A673 (cell line): ENCODE data around the gene TEX51. TPM values are rescaled to one million over a fixed set of nuclear protein-coding genes. Genes with fewer than 3 reads are reported as not detected.

Source experiments
- BruUV-seq: library from RNA; stranded (reverse); fragments of 400-500 nt; replicated peaks from 2 replicates; lab custom pipeline; 2021; lab: Mats Ljungman, UMichigan
- CTCF ChIA-PET: fragments of 300-600 bp; sonication (Branson Sonifier 250); formaldehyde crosslinking; loops from one replicate; lab custom pipeline; 2022; ENCODE audit warnings: antibody characterized with exemption; lab: Charles Lee
- POLR2A ChIA-PET: fragments of 300-600 bp; sonication (Branson Sonifier 250); formaldehyde crosslinking; loops from one replicate; lab custom pipeline; 2022; ENCODE audit warnings: antibody characterized with exemption; ENCODE audit not compliant: low non-redundant PET; lab: Charles Lee
- DNase-seq: peaks from one replicate; pipeline ENCODE4 v3.0.0-alpha.2; 2015; ENCODE audit warnings: low spot score
- H3K27ac ChIP-seq: fragments of 200-600 bp; sonication (generic); 2 replicates; pipeline ENCODE4 v1.5.1; 2016; ENCODE audit warnings: mixed run types, low read depth, mild to moderate bottlenecking, mixed read lengths, antibody characterized with exemption, low read length; ENCODE audit not compliant: poor library complexity, severe bottlenecking
- H3K27me3 ChIP-seq: fragments of 200-600 bp; sonication (generic); replicated peaks from 2 replicates; pipeline ENCODE4 v1.6.1; 2017; ENCODE audit warnings: mixed run types, low read depth, mild to moderate bottlenecking, mixed read lengths, antibody characterized with exemption, low read length; ENCODE audit not compliant: insufficient read depth, poor library complexity
- H3K36me3 ChIP-seq: fragments of 200-600 bp; sonication (generic); 2 replicates; pipeline ENCODE4 v1.6.1; 2016; ENCODE audit warnings: mixed run types, mild to moderate bottlenecking, mixed read lengths, antibody characterized with exemption, low read length; ENCODE audit not compliant: insufficient read depth, poor library complexity, severe bottlenecking
- H3K4me1 ChIP-seq: fragments of 200-600 bp; sonication (generic); 2 replicates; pipeline ENCODE4 v1.6.1; 2017; ENCODE audit warnings: mixed run types, mild to moderate bottlenecking, mixed read lengths, antibody characterized with exemption, low read length; ENCODE audit not compliant: insufficient read depth, poor library complexity, severe bottlenecking
- H3K4me3 ChIP-seq: fragments of 200-600 bp; sonication (generic); 2 replicates; pipeline ENCODE4 v1.5.1; 2016; ENCODE audit warnings: low read depth, mixed run types, mild to moderate bottlenecking, mixed read lengths, low read length; ENCODE audit not compliant: poor library complexity, severe bottlenecking
- H3K9me3 ChIP-seq: fragments of 200-600 bp; sonication (generic); 2 replicates; pipeline ENCODE4 v1.6.1; 2016; ENCODE audit warnings: mixed run types, low read depth, mild to moderate bottlenecking, mixed read lengths, antibody characterized with exemption, low read length; ENCODE audit not compliant: poor library complexity, severe bottlenecking
- EZH2 ChIP-seq: fragments of 200-600 bp; sonication (generic); IDR thresholded peaks from 2 replicates; pipeline ENCODE4 v1.6.1; 2017; ENCODE audit warnings: borderline replicate concordance, low read depth, mild to moderate bottlenecking, mixed read lengths, antibody characterized with exemption, low read length; ENCODE audit not compliant: poor library complexity, severe bottlenecking
- intact Hi-C: fragments of 100-400 bp; cut with micrococcal nuclease; formaldehyde crosslinking; loops from one replicate; pipeline ENCODE4 v1.10.0; 2022; ENCODE audit not compliant: unreplicated experiment
- total RNA-seq: library from RNA; stranded (reverse); gene quantifications from 2 replicates; pipeline ENCODE4 v1.2.3, GENCODE V29; 2021
- TF ChIP-seq, protein P1 (sequence below): fragments of 300-800, 200-600 bp; sonication (generic); conservative IDR thresholded peaks from 2 replicates; pipeline ENCODE4 v1.5.1; 2017; ENCODE audit warnings: low read depth, mild to moderate bottlenecking, antibody characterized with exemption, low read length, moderate library complexity, mixed read lengths

The TEX51 gene
- total RNA-seq, 1 experiment from 2014 or later, result not detected

DNA sequence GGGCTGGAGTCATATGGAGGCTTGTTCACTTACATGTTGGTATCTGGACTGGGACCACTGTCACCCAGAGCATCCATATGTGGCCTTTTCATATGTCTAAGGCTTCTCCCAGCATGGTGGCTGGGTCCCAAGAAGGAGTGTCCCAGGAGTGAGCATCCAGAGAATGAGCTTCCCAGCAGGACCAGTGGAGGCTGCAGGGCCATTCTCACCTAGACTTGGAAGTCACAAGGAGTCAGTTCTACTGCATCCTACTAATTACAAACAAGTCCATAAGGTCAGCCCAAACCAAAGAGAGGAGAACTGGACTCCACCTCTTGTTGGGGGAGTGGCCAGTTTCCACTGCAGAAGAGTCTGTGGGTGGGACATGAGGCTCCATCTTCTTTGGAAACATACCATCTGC, 5.1 kb upstream of the TEX51 start:
- no peak for TF ChIP-seq EZH2
- TF ChIP-seq, protein P1, sequence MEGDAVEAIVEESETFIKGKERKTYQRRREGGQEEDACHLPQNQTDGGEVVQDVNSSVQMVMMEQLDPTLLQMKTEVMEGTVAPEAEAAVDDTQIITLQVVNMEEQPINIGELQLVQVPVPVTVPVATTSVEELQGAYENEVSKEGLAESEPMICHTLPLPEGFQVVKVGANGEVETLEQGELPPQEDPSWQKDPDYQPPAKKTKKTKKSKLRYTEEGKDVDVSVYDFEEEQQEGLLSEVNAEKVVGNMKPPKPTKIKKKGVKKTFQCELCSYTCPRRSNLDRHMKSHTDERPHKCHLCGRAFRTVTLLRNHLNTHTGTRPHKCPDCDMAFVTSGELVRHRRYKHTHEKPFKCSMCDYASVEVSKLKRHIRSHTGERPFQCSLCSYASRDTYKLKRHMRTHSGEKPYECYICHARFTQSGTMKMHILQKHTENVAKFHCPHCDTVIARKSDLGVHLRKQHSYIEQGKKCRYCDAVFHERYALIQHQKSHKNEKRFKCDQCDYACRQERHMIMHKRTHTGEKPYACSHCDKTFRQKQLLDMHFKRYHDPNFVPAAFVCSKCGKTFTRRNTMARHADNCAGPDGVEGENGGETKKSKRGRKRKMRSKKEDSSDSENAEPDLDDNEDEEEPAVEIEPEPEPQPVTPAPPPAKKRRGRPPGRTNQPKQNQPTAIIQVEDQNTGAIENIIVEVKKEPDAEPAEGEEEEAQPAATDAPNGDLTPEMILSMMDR, result no peak
- Histone ChIP-seq H3K4me3 (no peak overlapping the region), H3K27me3 (no peaks in the 10 kb centered on the region), H3K4me1 (no peaks in the 10 kb centered on the region), H3K36me3 (no peaks in the 10 kb centered on the region), H3K27ac (no peak overlapping the region), H3K9me3 (no peaks in the 10 kb centered on the region)
- no TSS peak for BruUV-seq
- no peak for DNase-seq
- POLR2A ChIA-PET, result no interaction called here
- CTCF ChIA-PET, result no interaction called here
- intact Hi-C loops, result no loop called here

DNA sequence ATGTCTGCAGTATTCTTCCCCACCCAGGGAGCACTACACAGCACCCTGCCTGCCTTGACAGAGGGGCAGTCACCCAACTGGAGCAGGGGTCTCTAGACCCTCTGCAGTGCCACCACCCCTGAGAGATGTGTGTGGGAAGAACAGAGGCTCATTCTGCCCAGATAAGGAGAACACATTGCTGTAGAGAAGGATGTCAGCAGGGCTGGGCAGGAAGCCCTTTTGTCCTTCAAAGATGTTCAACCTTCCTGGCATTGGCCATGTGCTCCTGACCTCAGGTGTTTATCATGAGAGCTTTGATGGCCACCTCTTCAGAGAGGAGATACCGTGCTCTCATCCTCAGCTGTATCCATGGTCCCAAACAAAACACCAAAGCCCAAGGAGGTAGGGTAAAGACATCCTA, 4.6 kb upstream of the TEX51 start:
- no peaks in the 10 kb centered on the region for H3K27me3 ChIP-seq
- no peak overlapping the region for H3K4me3 ChIP-seq
- BruUV-seq, result no TSS peak
- no peaks in the 10 kb centered on the region for H3K9me3 ChIP-seq
- H3K4me1 ChIP-seq, result no peaks in the 10 kb centered on the region
- H3K27ac ChIP-seq, result no peak overlapping the region
- H3K36me3 ChIP-seq, result no peaks in the 10 kb centered on the region
- CTCF ChIA-PET, result no interaction called here
- intact Hi-C loops, result no loop called here
- no peak for DNase-seq
- POLR2A ChIA-PET, result no interaction called here
- no peak for TF ChIP-seq EZH2
- TF ChIP-seq, protein P1, result no peak

DNA sequence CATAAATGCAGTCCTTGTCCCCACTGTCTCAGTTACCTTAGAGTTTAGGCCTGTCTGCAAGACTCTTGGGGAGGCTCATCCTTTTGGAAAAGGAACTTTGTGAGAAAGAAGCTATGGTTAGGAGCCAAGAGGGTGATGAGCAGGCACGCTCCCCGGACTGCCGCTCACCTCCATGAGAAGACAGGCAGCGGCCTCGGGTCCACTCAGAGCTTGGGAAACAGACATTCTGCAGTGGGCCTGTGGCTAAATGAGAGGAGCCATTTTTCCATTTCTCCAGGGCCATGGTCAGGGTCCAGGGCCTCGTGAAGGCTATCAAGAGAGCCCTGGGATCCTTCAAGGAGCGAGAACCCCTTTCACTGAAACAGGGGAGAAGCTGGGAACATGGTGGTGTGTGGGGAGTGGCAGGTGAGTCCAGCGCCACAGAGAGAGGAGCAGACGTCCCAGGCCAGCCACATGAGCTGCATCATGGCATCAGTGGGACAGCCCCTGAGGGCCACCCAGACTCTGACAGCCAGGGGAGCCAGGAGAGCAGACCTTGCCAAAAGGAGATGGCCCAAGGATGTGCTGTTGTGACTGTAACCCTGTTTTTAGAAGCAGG, 4.0 kb upstream of the TEX51 start:
- intact Hi-C loops, result no loop called here
- H3K36me3 ChIP-seq, result no peaks in the 10 kb centered on the region
- H3K27ac ChIP-seq, result no peak overlapping the region
- no peak overlapping the region for H3K4me3 ChIP-seq
- H3K9me3 ChIP-seq, result no peaks in the 10 kb centered on the region
- no TSS peak for BruUV-seq
- ChIA-PET CTCF (no interaction called here), POLR2A (no interaction called here)
- no peaks in the 10 kb centered on the region for H3K4me1 ChIP-seq
- no peak for DNase-seq
- no peaks in the 10 kb centered on the region for H3K27me3 ChIP-seq
- TF ChIP-seq EZH2, result no peak
- TF ChIP-seq, protein P1, result no peak
